ENCODE results near the gene GPC6. TPM values are rescaled to one million over a fixed set of nuclear protein-coding genes. Genes with fewer than 3 reads are reported as not detected.

GPC6 gene
- total RNA-seq, 6 donors from 2014 or later = 1.3 to 7.3 (median 3.4) TPM

DNA sequence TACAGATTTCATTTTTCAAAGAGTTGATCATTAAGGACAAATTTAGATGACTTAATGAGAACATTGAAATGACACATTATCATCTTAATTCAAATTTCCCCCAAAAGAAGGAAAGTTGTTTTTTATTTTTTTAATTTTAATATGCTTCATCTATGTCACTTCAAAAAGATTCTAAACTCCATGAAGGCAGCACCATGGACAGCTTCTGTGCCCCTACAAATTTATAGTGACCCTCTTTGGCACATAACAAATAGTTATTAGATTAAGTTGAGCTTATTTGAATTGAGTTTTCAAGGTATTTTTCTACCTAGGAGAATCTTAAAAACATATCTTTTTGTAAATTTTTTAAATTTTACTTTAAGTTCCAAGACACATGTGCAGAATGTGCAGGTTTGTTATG, 1054.2 kb downstream of the GPC6 start:
- no peaks in the 10 kb centered on the region for H3K36me3 ChIP-seq
- no peaks in the 10 kb centered on the region for H3K9me3 ChIP-seq
- DNase-seq (no peak), ATAC-seq (ENCODE audit: low FRiP score in 2 of 2) (no peak)
- no peak overlapping the region for H3K4me3 ChIP-seq
- H3K4me1 ChIP-seq = no peaks in the 10 kb centered on the region
- no peaks in the 10 kb centered on the region for H3K27me3 ChIP-seq
- TF ChIP-seq POLR2AphosphoS5 (IDR thresholded peaks at IDR 0.05) (no peak), EP300 (IDR thresholded peaks at IDR 0.05) (no peak), POLR2A (IDR thresholded peaks at IDR 0.05) (no peak)
- TF ChIP-seq, protein P1, sequence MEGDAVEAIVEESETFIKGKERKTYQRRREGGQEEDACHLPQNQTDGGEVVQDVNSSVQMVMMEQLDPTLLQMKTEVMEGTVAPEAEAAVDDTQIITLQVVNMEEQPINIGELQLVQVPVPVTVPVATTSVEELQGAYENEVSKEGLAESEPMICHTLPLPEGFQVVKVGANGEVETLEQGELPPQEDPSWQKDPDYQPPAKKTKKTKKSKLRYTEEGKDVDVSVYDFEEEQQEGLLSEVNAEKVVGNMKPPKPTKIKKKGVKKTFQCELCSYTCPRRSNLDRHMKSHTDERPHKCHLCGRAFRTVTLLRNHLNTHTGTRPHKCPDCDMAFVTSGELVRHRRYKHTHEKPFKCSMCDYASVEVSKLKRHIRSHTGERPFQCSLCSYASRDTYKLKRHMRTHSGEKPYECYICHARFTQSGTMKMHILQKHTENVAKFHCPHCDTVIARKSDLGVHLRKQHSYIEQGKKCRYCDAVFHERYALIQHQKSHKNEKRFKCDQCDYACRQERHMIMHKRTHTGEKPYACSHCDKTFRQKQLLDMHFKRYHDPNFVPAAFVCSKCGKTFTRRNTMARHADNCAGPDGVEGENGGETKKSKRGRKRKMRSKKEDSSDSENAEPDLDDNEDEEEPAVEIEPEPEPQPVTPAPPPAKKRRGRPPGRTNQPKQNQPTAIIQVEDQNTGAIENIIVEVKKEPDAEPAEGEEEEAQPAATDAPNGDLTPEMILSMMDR (IDR thresholded peaks at IDR 0.05) = no peak
- no peak overlapping the region for H3K27ac ChIP-seq

DNA sequence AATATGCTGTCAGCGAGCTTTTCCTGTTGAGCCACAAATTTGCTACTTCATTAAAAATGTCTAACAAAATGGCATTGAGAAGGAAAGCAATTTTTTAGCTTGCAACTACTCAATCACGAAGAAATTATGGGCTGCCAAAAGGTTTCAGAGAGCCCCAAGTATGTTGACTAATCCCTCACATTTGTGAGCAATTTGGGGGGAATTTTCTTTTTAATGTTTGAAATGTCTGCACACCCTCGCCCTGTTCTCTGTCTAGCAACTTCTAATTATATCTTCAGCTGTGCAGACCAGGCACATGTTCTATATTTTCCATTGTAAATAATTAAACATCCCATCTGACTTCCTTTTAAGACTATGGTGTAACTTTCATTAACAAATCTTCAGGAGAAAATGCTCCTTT, 1060.0 kb downstream of the GPC6 start:
- ATAC-seq (ENCODE audit: low FRiP score in 2 of 2) (no peak), DNase-seq (no peak)
- 69 to 77% methylated on average over 3 of the region's 3 CpGs for WGBS, 2 donors
- Histone ChIP-seq H3K36me3 (no peaks in the 10 kb centered on the region), H3K4me3 (no peak overlapping the region), H3K27me3 (no peaks in the 10 kb centered on the region), H3K4me1 (no peaks in the 10 kb centered on the region), H3K9me3 (no peaks in the 10 kb centered on the region), H3K27ac (no peak overlapping the region)
- TF ChIP-seq, protein P1 (IDR thresholded peaks at IDR 0.05) = no peak
- TF ChIP-seq EP300 (IDR thresholded peaks at IDR 0.05) = no peak
- TF ChIP-seq POLR2A (IDR thresholded peaks at IDR 0.05) = no peak
- TF ChIP-seq POLR2AphosphoS5 (IDR thresholded peaks at IDR 0.05) = no peak

DNA sequence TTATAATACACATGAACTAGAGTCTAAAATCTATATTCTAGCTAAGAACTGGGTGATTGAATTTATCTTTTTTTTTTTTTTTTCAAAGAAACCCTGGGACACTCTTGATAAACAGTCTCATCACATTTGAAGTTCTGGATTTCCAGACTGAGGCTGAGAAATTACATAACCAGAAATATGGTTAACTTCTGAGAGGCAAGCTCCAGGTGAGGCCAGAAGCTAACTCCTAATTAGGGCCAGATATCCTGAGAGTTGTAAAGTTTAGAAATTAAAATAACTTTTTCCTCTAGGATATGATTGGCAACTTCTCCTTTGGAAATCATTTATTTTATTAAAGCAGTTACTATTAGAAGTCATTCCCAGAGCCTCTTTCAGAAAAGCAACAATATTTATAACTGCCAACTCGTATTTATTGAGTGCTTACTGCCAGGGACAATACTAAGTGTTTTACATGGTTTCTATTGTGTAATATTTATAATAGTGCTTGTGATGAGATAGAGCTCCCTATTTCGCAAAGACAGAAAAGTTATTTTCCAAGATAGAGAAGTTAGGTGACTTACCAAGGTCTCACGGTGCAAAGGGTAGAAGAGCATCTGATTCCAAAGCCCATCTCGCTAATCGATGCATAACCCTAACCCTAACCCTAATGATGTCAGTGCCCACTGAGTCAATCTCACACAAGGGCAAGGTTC, 1065.2 kb downstream of the GPC6 start:
- Histone ChIP-seq H3K27me3 (no peaks in the 10 kb centered on the region), H3K4me1 (no peaks in the 10 kb centered on the region), H3K9me3 (no peaks in the 10 kb centered on the region), H3K36me3 (no peaks in the 10 kb centered on the region), H3K4me3 (no peak overlapping the region), H3K27ac (no peak overlapping the region)
- DNase-seq = no peak
- no peak for ATAC-seq (ENCODE audit: low FRiP score in 2 of 2)
- WGBS, 2 donors = 79 to 80% methylated on average over 5 of the region's 5 CpGs
- no peak for TF ChIP-seq POLR2AphosphoS5 (IDR thresholded peaks at IDR 0.05)
- TF ChIP-seq POLR2A (IDR thresholded peaks at IDR 0.05) = no peak
- TF ChIP-seq, protein P1 (IDR thresholded peaks at IDR 0.05) = no peak
- no peak for TF ChIP-seq EP300 (IDR thresholded peaks at IDR 0.05)

DNA sequence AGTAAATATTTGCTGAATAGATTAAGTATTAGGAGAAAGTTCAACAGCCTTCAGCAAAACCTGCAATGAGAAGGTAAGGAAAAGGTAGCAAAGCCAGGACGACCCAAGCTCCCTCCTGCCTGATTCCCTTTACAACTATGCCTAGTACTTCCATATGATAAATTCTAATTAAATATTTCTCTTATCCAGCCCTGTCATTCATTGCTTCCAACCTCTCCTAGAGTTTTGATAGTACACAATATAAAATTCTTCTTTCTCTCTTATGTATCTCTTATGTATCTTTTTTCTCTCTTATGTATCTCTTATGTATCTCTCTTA, 1065.7 kb downstream of the GPC6 start:
- no peaks in the 10 kb centered on the region for H3K9me3 ChIP-seq
- 73 to 83% methylated on average over 1 of the region's 1 CpG for WGBS, 2 donors
- no peak overlapping the region for H3K4me3 ChIP-seq
- H3K27me3 ChIP-seq = no peaks in the 10 kb centered on the region
- no peak for ATAC-seq (ENCODE audit: low FRiP score in 2 of 2)
- no peaks in the 10 kb centered on the region for H3K36me3 ChIP-seq
- no peak for DNase-seq
- TF ChIP-seq, protein P1 (IDR thresholded peaks at IDR 0.05) = no peak
- TF ChIP-seq POLR2A (IDR thresholded peaks at IDR 0.05) (no peak), EP300 (IDR thresholded peaks at IDR 0.05) (no peak), POLR2AphosphoS5 (IDR thresholded peaks at IDR 0.05) (no peak)
- H3K4me1 ChIP-seq = no peaks in the 10 kb centered on the region
- no peak overlapping the region for H3K27ac ChIP-seq

- TF ChIP-seq POLR2AphosphoS5 (IDR thresholded peaks at IDR 0.05) (no peak), EP300 (IDR thresholded peaks at IDR 0.05) (no peak), POLR2A (IDR thresholded peaks at IDR 0.05) (no peak)
- TF ChIP-seq, protein P1 (IDR thresholded peaks at IDR 0.05) = no peak
- no peak overlapping the region for H3K27ac ChIP-seq
- 59 to 71% methylated on average over 3 of the region's 3 CpGs for WGBS, 2 donors
- no peak overlapping the region for H3K4me3 ChIP-seq
- H3K36me3 ChIP-seq = no peaks in the 10 kb centered on the region
- H3K27me3 ChIP-seq = no peaks in the 10 kb centered on the region
- H3K4me1 ChIP-seq = no peaks in the 10 kb centered on the region
- ATAC-seq (ENCODE audit: low FRiP score in 2 of 2) (no peak), DNase-seq (no peak)
- no peaks in the 10 kb centered on the region for H3K9me3 ChIP-seq
Observed at GRCh38 chr13:94296471-94296870, 1069.9 kb downstream of the GPC6 start.
